GM19025 (cell line): ENCODE results near the gene SPATA6L.
"Not testable (repeated sequence)": the region's sequence is repeated elsewhere in the genome, so short reads cannot be mapped to it uniquely, and the experiment has no call there.

Source experiments
- ATAC-seq: cut with Tn5 transposase; IDR thresholded peaks from one replicate; pipeline ENCODE4 v1.9.1; 2021; ENCODE audit warnings: mild to moderate bottlenecking, low read depth, moderate library complexity; ENCODE audit not compliant: unreplicated experiment

Gene SPATA6L

GRCh38 chr9:4640027-4640426 is 26.3 kb downstream of the SPATA6L start:
- no peak for ATAC-seq

GRCh38 chr9:4639420-4639819 is 26.9 kb downstream of the SPATA6L start:
- no peak for ATAC-seq

GRCh38 chr9:4638968-4639367 is 27.3 kb downstream of the SPATA6L start:
- no peak for ATAC-seq

- no peak for ATAC-seq
Measured at GRCh38 chr9:4630836-4631235, 35.4 kb downstream of the SPATA6L start.

- no peak for ATAC-seq
Measured at GRCh38 chr9:4622016-4622415, 44.3 kb downstream of the SPATA6L start.

- ATAC-seq: no peak
Measured at GRCh38 chr9:4620881-4621555, 45.3 kb downstream of the SPATA6L start.

GRCh38 chr9:4620057-4620765 is 46.1 kb downstream of the SPATA6L start:
- no peak for ATAC-seq

GRCh38 chr9:4618700-4619099 is 47.6 kb downstream of the SPATA6L start:
- no peak for ATAC-seq

GRCh38 chr9:4617752-4618151 is 48.5 kb downstream of the SPATA6L start:
- ATAC-seq: no peak

GRCh38 chr9:4615778-4616177 is 50.5 kb downstream of the SPATA6L start:
- ATAC-seq: no peak

- ATAC-seq: no peak
Measured at GRCh38 chr9:4615251-4615650, 51.0 kb downstream of the SPATA6L start.

GRCh38 chr9:4614627-4615026 is 51.7 kb downstream of the SPATA6L start:
- no peak for ATAC-seq

- ATAC-seq: not testable (repeated sequence)
Measured at GRCh38 chr9:4606033-4606432, 60.2 kb downstream of the SPATA6L start.

- ATAC-seq: no peak
Measured at GRCh38 chr9:4604678-4605095, 61.6 kb downstream of the SPATA6L start.

GRCh38 chr9:4603830-4604229 is 62.5 kb downstream of the SPATA6L start:
- no peak for ATAC-seq

- no peak for ATAC-seq
Measured at GRCh38 chr9:4600368-4600767, 65.9 kb downstream of the SPATA6L start.

GRCh38 chr9:4596165-4596922 is 69.9 kb downstream of the SPATA6L start:
- peak; percentile 63 for ATAC-seq

GRCh38 chr9:4594994-4595393 is 71.3 kb downstream of the SPATA6L start:
- ATAC-seq: no peak

- no peak for ATAC-seq
Measured at GRCh38 chr9:4594545-4594944, 71.7 kb downstream of the SPATA6L start.

GRCh38 chr9:4592886-4593285 is 73.4 kb downstream of the SPATA6L start:
- ATAC-seq: no peak

- ATAC-seq: no peak
Measured at GRCh38 chr9:4592295-4592694, 74.0 kb downstream of the SPATA6L start.
